Measurements from ENCODE around the gene NEK8.

DNA sequence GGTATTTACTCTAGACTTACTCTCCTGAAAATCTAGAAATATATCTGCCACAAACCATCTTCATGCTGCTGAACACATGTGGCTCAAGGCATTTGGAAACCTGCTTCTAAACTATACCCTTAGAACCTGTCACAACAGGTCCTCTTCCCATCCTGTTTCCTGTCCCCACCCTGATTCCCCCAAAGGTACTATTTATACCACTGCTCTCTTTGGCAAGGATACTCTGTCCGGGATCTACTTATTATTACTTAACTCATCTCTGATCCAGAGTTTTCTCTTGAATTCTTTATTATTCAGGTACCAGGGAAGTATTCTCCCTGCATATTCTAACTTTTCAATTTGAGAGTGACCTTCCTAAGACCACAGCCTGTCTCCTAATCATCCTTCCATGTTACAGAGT is 48.6 kb downstream of the NEK8 start:
- TF ChIP-seq, protein P1, sequence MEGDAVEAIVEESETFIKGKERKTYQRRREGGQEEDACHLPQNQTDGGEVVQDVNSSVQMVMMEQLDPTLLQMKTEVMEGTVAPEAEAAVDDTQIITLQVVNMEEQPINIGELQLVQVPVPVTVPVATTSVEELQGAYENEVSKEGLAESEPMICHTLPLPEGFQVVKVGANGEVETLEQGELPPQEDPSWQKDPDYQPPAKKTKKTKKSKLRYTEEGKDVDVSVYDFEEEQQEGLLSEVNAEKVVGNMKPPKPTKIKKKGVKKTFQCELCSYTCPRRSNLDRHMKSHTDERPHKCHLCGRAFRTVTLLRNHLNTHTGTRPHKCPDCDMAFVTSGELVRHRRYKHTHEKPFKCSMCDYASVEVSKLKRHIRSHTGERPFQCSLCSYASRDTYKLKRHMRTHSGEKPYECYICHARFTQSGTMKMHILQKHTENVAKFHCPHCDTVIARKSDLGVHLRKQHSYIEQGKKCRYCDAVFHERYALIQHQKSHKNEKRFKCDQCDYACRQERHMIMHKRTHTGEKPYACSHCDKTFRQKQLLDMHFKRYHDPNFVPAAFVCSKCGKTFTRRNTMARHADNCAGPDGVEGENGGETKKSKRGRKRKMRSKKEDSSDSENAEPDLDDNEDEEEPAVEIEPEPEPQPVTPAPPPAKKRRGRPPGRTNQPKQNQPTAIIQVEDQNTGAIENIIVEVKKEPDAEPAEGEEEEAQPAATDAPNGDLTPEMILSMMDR (conservative IDR thresholded peaks at IDR 0.05 in 1 of 2, IDR thresholded peaks at IDR 0.05 in 1 of 2; ENCODE audit: extremely low read depth in 1 of 2, insufficient read depth in 1 of 2, low read depth in 1 of 2, low read length in 2 of 2), result no peak
- TF ChIP-seq EZH2 (IDR thresholded peaks at IDR 0.05; ENCODE audit: borderline replicate concordance, low read length), result no peak

Data from mammary epithelial cell (primary cell).